H1 (cell line): ENCODE measurements around the gene GALNT1. TPM values are rescaled to one million over a fixed set of nuclear protein-coding genes. Genes with fewer than 3 reads are reported as not detected.

Source experiments
- CTCF ChIA-PET: fragments of 300-600 bp; sonication (Branson Sonifier 250); formaldehyde crosslinking; loops from one replicate; lab custom pipeline; 2021; ENCODE audit not compliant: partially characterized antibody; lab: Charles Lee
- POLR2A ChIA-PET: fragments of 300-600 bp; sonication (Branson Sonifier 250); formaldehyde crosslinking; loops from one replicate; lab custom pipeline; 2021; ENCODE audit warnings: inconsistent platforms; ENCODE audit not compliant: partially characterized antibody; lab: Charles Lee
- DNase-seq, 2 experiments: peaks; one replicate each; pipeline versions ENCODE4 v3.0.0 to v3.0.0-alpha.2; 2010 to 2022; ENCODE audit warnings: low spot score in 2 of 2, low read depth in 1 of 2, mixed read lengths in 1 of 2
- FAIRE-seq: peaks from 2 replicates; lab custom pipeline; 2011; peaks lifted over from hg19 to GRCh38; lab: Jason Lieb, UNC
- H2AFZ ChIP-seq: 2 replicates; pipeline ENCODE4 v1.8.1; 2012; ENCODE audit warnings: low read length, inconsistent platforms
- H2AK5ac ChIP-seq: 2 replicates; pipeline ENCODE4 v1.6.1; 2013; ENCODE audit warnings: low read depth, low read length
- H2BK120ac ChIP-seq: replicated peaks from 2 replicates; pipeline ENCODE3; 2013; ENCODE audit warnings: low read depth, low read length, inconsistent platforms
- H2BK12ac ChIP-seq: 2 replicates; pipeline ENCODE4 v1.6.1; 2013; ENCODE audit warnings: low read depth, low read length
- H2BK15ac ChIP-seq: 2 replicates; pipeline ENCODE4 v1.6.1; 2013; ENCODE audit warnings: low read length
- H2BK20ac ChIP-seq: 2 replicates; pipeline ENCODE4 v1.6.1; 2013; ENCODE audit warnings: low read length
- H2BK5ac ChIP-seq: 2 replicates; pipeline ENCODE4 v1.6.1; 2013; ENCODE audit warnings: low read depth, low read length
- H3K14ac ChIP-seq: 2 replicates; pipeline ENCODE4 v1.6.1; 2013; ENCODE audit warnings: inconsistent platforms; ENCODE audit not compliant: insufficient read length
- H3K18ac ChIP-seq: 2 replicates; pipeline ENCODE4 v1.6.1; 2013; ENCODE audit warnings: low read length; ENCODE audit errors: extremely low read depth
- H3K23ac ChIP-seq: 2 replicates; pipeline ENCODE4 v1.6.1; 2013; ENCODE audit warnings: inconsistent platforms; ENCODE audit not compliant: insufficient read length
- H3K23me2 ChIP-seq: 2 replicates; pipeline ENCODE4 v1.6.1; 2013; ENCODE audit warnings: low read depth, low read length
- H3K27ac ChIP-seq: 2 replicates; pipeline ENCODE4 v1.6.1; 2011; ENCODE audit warnings: low read depth, low read length, inconsistent platforms
- H3K27me3 ChIP-seq, 4 experiments: replicated peaks in 1 of 4; 1 replicate in 1 of 4; 2 replicates in 3 of 4; pipeline versions ENCODE4 v1.6.1 to v1.8.1; 2011 to 2013; ENCODE audit warnings: low read length in 3 of 4, mild to moderate bottlenecking in 3 of 4, inconsistent platforms in 2 of 4, mixed read lengths in 2 of 4, moderate library complexity in 1 of 4; ENCODE audit not compliant: control insufficient read depth in 3 of 4, insufficient read depth in 3 of 4; ENCODE audit errors: extremely low read depth in 1 of 4
- H3K36me3 ChIP-seq, 4 experiments: 2 replicates each; pipeline versions ENCODE4 v1.6.1 to v1.8.1; 2011 to 2013; ENCODE audit warnings: mild to moderate bottlenecking in 4 of 4, low read length in 3 of 4, moderate library complexity in 2 of 4, control low read depth in 1 of 4, inconsistent platforms in 1 of 4; ENCODE audit not compliant: insufficient read depth in 4 of 4, control insufficient read depth in 2 of 4
- H3K4ac ChIP-seq: replicated peaks from 2 replicates; pipeline ENCODE3; 2013; ENCODE audit warnings: low read length, low read depth, mixed read lengths, inconsistent platforms; ENCODE audit not compliant: insufficient read length
- H3K4me1 ChIP-seq, 4 experiments: replicated peaks in 1 of 4; 1 replicate in 1 of 4; 2 replicates in 3 of 4; pipeline versions ENCODE4 v1.6.1 to v1.8.1; 2011 to 2013; ENCODE audit warnings: low read length in 3 of 4, inconsistent platforms in 2 of 4, mixed read lengths in 1 of 4; ENCODE audit not compliant: insufficient read depth in 4 of 4, control insufficient read depth in 3 of 4
- H3K4me2 ChIP-seq, 2 experiments: 2 replicates each; pipeline versions ENCODE4 v1.6.1 to v1.8.1; 2011 to 2013; ENCODE audit warnings: low read depth in 2 of 2, low read length in 2 of 2, control low read depth in 1 of 2, inconsistent platforms in 1 of 2, mild to moderate bottlenecking in 1 of 2; ENCODE audit not compliant: insufficient read depth in 1 of 2
- H3K4me3 ChIP-seq, 4 experiments: fragments of 200-600, 300-600 bp in 1 of 4; sonication (generic), shearing (Covaris generic), sonication (Bioruptor Twin) in 1 of 4; 2 replicates each; pipeline versions ENCODE4 v1.5.1 to v1.8.1; 2011 to 2016; ENCODE audit warnings: low read length in 4 of 4, low read depth in 3 of 4, control low read depth in 2 of 4, inconsistent platforms in 2 of 4, mild to moderate bottlenecking in 2 of 4, mixed read lengths in 1 of 4, moderate library complexity in 1 of 4; ENCODE audit not compliant: insufficient read depth in 2 of 4; ENCODE audit errors: extremely low read depth in 1 of 4
- H3K56ac ChIP-seq: replicated peaks from 2 replicates; pipeline ENCODE3; 2013; ENCODE audit warnings: low read depth, mild to moderate bottlenecking, mixed read lengths, low read length, inconsistent platforms; ENCODE audit not compliant: insufficient read length
- H3K79me1 ChIP-seq: 2 replicates; pipeline ENCODE4 v1.6.1; 2013; ENCODE audit warnings: low read depth, low read length, control low read depth
- H3K79me2 ChIP-seq, 2 experiments: 2 replicates each; pipeline versions ENCODE4 v1.6.1 to v1.8.1; 2012 to 2013; ENCODE audit warnings: low read length in 2 of 2, mild to moderate bottlenecking in 2 of 2, inconsistent platforms in 1 of 2; ENCODE audit not compliant: insufficient read depth in 2 of 2, control insufficient read depth in 1 of 2
- H3K9ac ChIP-seq, 4 experiments: replicated peaks in 1 of 4; 1 replicate in 1 of 4; 2 replicates in 3 of 4; pipeline versions ENCODE4 v1.6.1 to v1.8.1; 2011 to 2013; ENCODE audit warnings: low read depth in 3 of 4, low read length in 3 of 4, control low read depth in 2 of 4, mild to moderate bottlenecking in 2 of 4, moderate library complexity in 2 of 4, inconsistent platforms in 1 of 4; ENCODE audit errors: extremely low read depth in 1 of 4
- H3K9me3 ChIP-seq, 2 experiments: 2 replicates each; pipeline versions ENCODE4 v1.6.1 to v1.8.1; 2012 to 2013; ENCODE audit warnings: mild to moderate bottlenecking in 2 of 2, moderate library complexity in 2 of 2, control low read depth in 1 of 2, inconsistent platforms in 1 of 2, low read depth in 1 of 2, low read length in 1 of 2, mixed read lengths in 1 of 2; ENCODE audit not compliant: insufficient read depth in 2 of 2
- H4K20me1 ChIP-seq, 2 experiments: replicated peaks in 1 of 2; 2 replicates each; pipeline versions ENCODE3 to v1.8.1; 2011 to 2013; ENCODE audit warnings: inconsistent platforms in 2 of 2, low read length in 2 of 2, mild to moderate bottlenecking in 1 of 2; ENCODE audit not compliant: insufficient read depth in 2 of 2, control insufficient read depth in 1 of 2
- H4K5ac ChIP-seq: 2 replicates; pipeline ENCODE4 v1.6.1; 2013; ENCODE audit warnings: low read length, low read depth, mixed read lengths, inconsistent platforms; ENCODE audit not compliant: insufficient read length
- H4K8ac ChIP-seq: 2 replicates; pipeline ENCODE4 v1.8.0; 2013; ENCODE audit warnings: mild to moderate bottlenecking, moderate library complexity, low read length, inconsistent platforms; ENCODE audit not compliant: insufficient read depth; ENCODE audit errors: extremely low read depth
- H4K91ac ChIP-seq: replicated peaks from 2 replicates; pipeline ENCODE3; 2013; ENCODE audit warnings: low read length, mixed read lengths, inconsistent platforms; ENCODE audit not compliant: insufficient read length
- ASH2L ChIP-seq: fragments of 200-600, 300-600 bp; sonication (generic); IDR thresholded peaks from one replicate; pipeline ENCODE4 v1.7.1; 2017; ENCODE audit warnings: low read length
- CEBPB ChIP-seq: IDR thresholded peaks from 2 replicates; pipeline ENCODE4 v1.6.1; 2012; ENCODE audit warnings: low read depth, low read length
- EGR1 ChIP-seq: IDR thresholded peaks from 2 replicates; pipeline ENCODE4 v1.6.1; 2011; ENCODE audit warnings: low read depth, low read length, borderline replicate concordance
- GTF2F1 ChIP-seq: IDR thresholded peaks from 2 replicates; pipeline ENCODE4 v1.6.1; 2012; ENCODE audit warnings: low read depth, low read length, improper control_type of control experiment, borderline replicate concordance
- KDM5A ChIP-seq: fragments of 200-600 bp; IDR thresholded peaks from 2 replicates; pipeline ENCODE4 v1.7.1; 2012; ENCODE audit warnings: mild to moderate bottlenecking, low read length, inconsistent platforms, mixed read lengths
- PHF8 ChIP-seq: fragments of 200-600 bp; sonication (generic); conservative IDR thresholded peaks from 2 replicates; pipeline ENCODE4 v1.7.1; 2012; ENCODE audit warnings: low read depth, mild to moderate bottlenecking, inconsistent platforms, low read length, moderate library complexity
- SP2 ChIP-seq: IDR thresholded peaks from 2 replicates; pipeline ENCODE4 v1.6.1; 2012; ENCODE audit warnings: mild to moderate bottlenecking, low read length, inconsistent platforms
- TCF12 ChIP-seq: IDR thresholded peaks from 2 replicates; pipeline ENCODE4 v1.6.1; 2011; ENCODE audit warnings: low read depth, mild to moderate bottlenecking, low read length
- WGBS, 2 experiments: shearing (Covaris generic) in 1 of 2; methylation state at CpG; one replicate each; pipeline versions ENCODE4 v1.1.6 to v1.1.7; 2013 to 2015; ENCODE audit warnings: low lambda C conversion rate in 2 of 2, mixed read lengths in 2 of 2, inconsistent platforms in 1 of 2, low coverage in 1 of 2, missing lambda C conversion rate in 1 of 2; ENCODE audit not compliant: insufficient replicate concordance in 2 of 2, insufficient coverage in 1 of 2, insufficient read length in 1 of 2; ENCODE audit errors: extremely low coverage in 1 of 2, missing lambda C conversion rate in 1 of 2; 5-methylcytosine and 5-hydroxymethylcytosine counted together
- polyA plus RNA-seq, 7 experiments: library from polyadenylated mRNA; depleted of rRNA in 3 of 7; stranded (reverse) in 5 of 7; unstranded in 2 of 7; fragments of >200 nt in 5 of 7; fragments of 200-250 nt in 2 of 7; gene quantifications; 1 replicate in 5 of 7; 2 replicates in 1 of 7; 4 replicates in 1 of 7; pipeline versions ENCODE4 v1.2.1 to v1.2.3, GENCODE V29; 2011 to 2013; ENCODE audit warnings: missing spikeins in 2 of 7, mixed read lengths in 2 of 7
- total RNA-seq: library from RNA; stranded (reverse); fragmentation: NEBNext Ultra II Directional; extraction: Animal tissue kit (Norgen Biotek cat#: 25700); gene quantifications from 2 replicates; pipeline ENCODE4 v1.2.1, GENCODE V29; 2021
- TF ChIP-seq, protein P1 (sequence below): IDR thresholded peaks from 2 replicates; pipeline ENCODE4 v1.6.1; 2011; ENCODE audit warnings: low read depth, mild to moderate bottlenecking, low read length; ENCODE audit not compliant: insufficient read depth
- TF ChIP-seq, protein P2 (sequence below): IDR thresholded peaks from 2 replicates; pipeline ENCODE4 v1.6.1; 2012; ENCODE audit warnings: low read length, inconsistent platforms

Gene GALNT1
- total and polyA plus RNA-seq, 2 of the 8 experiments (the other 6 are each of a cell fraction or from before 2014, with no cell fraction given): 22.4 to 101 TPM

DNA sequence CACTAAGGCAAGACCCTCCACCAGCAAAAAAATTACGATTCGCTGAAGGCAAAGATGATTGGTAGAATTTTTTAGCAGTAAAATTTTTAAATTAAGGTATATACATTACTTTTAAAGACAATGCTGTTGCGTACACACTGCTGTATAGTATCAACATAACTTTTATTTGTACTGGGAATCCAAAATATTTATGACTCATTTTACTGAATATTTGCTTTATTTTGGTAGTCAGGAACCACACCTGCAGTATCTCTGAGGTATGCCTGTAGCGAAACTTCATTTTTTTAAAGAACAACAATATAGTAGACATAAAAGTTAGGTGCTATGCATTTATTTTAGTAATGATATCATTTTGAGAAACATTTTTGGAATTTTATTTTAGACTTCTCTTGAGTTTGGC lies 57.8 kb downstream of the GALNT1 start:
- Histone ChIP-seq H3K79me1 (peaks cover 4% of the 10 kb centered on the region), H3K4me3 (no peak overlapping the region), H4K5ac (no peak overlapping the region), H3K14ac (no peak overlapping the region), H3K36me3 (peaks cover 0 to 13% (median 0%) of the 10 kb centered on the region in 4 experiments; a peak in 1 of 8 replicates), H4K20me1 (no peaks in the 10 kb centered on the region), H3K27me3 (no peaks in the 10 kb centered on the region), H2AK5ac (no peak overlapping the region), H2BK20ac (no peak overlapping the region), H2BK15ac (no peak overlapping the region), H2AFZ (no peak overlapping the region), H2BK12ac (no peak overlapping the region), H3K79me2 (no peaks in the 10 kb centered on the region; a peak in 1 of 4 replicates), H3K9ac (no peak overlapping the region), H4K91ac (no peak overlapping the region), H3K27ac (no peak overlapping the region), H3K23me2 (no peaks in the 10 kb centered on the region), H3K9me3 (peaks cover 3 to 4% of the 10 kb centered on the region in 2 experiments; a peak in 3 of 4 replicates), H3K4me2 (no peak overlapping the region), H2BK120ac (no peak overlapping the region), H4K8ac (no peak overlapping the region), H2BK5ac (no peak overlapping the region), H3K18ac (no peak overlapping the region), H3K4ac (no peak overlapping the region), H3K56ac (no peak overlapping the region), H3K23ac (no peak overlapping the region), H3K4me1 (peaks cover 0 to 3% (median 0%) of the 10 kb centered on the region in 4 experiments; a peak in 2 of 7 replicates)
- 89% methylated on average over 4 of the region's 4 CpGs; no CpG with 5 or more reads in 1 of the 2 experiments for WGBS, 2 experiments
- POLR2A ChIA-PET: no interaction called here
- CTCF ChIA-PET: interaction anchor here (0.6 kb wide), 1 partner anchor 436 kb away, joined by 3 read pairs; no protein-coding TSS in a partner anchor
- DNase-seq (no peak), FAIRE-seq (no peak)
- TF ChIP-seq, protein P1, sequence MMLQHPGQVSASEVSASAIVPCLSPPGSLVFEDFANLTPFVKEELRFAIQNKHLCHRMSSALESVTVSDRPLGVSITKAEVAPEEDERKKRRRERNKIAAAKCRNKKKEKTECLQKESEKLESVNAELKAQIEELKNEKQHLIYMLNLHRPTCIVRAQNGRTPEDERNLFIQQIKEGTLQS: no peak
- TF ChIP-seq, protein P2, sequence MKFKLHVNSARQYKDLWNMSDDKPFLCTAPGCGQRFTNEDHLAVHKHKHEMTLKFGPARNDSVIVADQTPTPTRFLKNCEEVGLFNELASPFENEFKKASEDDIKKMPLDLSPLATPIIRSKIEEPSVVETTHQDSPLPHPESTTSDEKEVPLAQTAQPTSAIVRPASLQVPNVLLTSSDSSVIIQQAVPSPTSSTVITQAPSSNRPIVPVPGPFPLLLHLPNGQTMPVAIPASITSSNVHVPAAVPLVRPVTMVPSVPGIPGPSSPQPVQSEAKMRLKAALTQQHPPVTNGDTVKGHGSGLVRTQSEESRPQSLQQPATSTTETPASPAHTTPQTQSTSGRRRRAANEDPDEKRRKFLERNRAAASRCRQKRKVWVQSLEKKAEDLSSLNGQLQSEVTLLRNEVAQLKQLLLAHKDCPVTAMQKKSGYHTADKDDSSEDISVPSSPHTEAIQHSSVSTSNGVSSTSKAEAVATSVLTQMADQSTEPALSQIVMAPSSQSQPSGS: no peak
- TF ChIP-seq TCF12 (no peak), ASH2L (no peak), CEBPB (no peak), SP2 (no peak), EGR1 (no peak), KDM5A (no peak), GTF2F1 (no peak), PHF8 (no peak)
